ENCODE measurements around the gene PAQR3. TPM values are rescaled to one million over a fixed set of nuclear protein-coding genes. Genes with fewer than 3 reads are reported as not detected.

The PAQR3 gene
- total and polyA plus RNA-seq, 10 of the 15 experiments (the other 5 are each of a cell fraction or from before 2014, with no cell fraction given) = 2.2 to 25.4 (median 7.2) TPM

DNA sequence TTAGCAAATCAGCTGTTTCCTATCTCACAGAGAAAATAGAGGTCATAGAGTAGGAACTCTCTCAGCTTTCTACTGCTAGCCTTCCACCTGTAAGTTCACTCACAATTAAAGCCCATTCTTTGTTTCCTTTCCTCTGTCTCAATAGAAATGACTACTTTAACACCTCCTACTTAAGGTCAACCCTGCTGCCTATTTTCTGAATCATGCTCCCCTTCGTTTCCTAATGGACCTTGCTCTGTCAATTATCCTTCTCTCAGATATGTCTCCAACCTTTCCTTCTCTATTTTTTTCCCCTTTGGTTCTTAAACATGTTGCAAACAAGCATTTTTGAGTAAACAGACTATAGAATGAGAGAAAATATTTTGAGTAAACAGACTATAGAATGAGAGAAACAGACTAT lies 5.1 kb upstream of the PAQR3 start (continued):
- TF ChIP-seq, protein P1, sequence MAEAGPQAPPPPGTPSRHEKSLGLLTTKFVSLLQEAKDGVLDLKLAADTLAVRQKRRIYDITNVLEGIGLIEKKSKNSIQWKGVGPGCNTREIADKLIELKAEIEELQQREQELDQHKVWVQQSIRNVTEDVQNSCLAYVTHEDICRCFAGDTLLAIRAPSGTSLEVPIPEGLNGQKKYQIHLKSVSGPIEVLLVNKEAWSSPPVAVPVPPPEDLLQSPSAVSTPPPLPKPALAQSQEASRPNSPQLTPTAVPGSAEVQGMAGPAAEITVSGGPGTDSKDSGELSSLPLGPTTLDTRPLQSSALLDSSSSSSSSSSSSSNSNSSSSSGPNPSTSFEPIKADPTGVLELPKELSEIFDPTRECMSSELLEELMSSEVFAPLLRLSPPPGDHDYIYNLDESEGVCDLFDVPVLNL (IDR thresholded peaks at IDR 0.05; ENCODE audit: low read depth, low read length) = no peak
- TF ChIP-seq, protein P2, sequence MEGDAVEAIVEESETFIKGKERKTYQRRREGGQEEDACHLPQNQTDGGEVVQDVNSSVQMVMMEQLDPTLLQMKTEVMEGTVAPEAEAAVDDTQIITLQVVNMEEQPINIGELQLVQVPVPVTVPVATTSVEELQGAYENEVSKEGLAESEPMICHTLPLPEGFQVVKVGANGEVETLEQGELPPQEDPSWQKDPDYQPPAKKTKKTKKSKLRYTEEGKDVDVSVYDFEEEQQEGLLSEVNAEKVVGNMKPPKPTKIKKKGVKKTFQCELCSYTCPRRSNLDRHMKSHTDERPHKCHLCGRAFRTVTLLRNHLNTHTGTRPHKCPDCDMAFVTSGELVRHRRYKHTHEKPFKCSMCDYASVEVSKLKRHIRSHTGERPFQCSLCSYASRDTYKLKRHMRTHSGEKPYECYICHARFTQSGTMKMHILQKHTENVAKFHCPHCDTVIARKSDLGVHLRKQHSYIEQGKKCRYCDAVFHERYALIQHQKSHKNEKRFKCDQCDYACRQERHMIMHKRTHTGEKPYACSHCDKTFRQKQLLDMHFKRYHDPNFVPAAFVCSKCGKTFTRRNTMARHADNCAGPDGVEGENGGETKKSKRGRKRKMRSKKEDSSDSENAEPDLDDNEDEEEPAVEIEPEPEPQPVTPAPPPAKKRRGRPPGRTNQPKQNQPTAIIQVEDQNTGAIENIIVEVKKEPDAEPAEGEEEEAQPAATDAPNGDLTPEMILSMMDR (IDR thresholded peaks at IDR 0.05 in 2 of 3, conservative IDR thresholded peaks at IDR 0.05 in 1 of 3; ENCODE audit: control insufficient read depth in 2 of 3, extremely low read depth in 1 of 3, insufficient read depth in 1 of 3, low read depth in 3 of 3, low read length in 3 of 3) = no peak
- TF ChIP-seq RBBP5 (conservative IDR thresholded peaks at IDR 0.05) (no peak), SMC3 (IDR thresholded peaks at IDR 0.05; ENCODE audit: borderline replicate concordance, low read length) (no peak), SREBF1 (IDR thresholded peaks at IDR 0.05; ENCODE audit: low read length) (no peak), ZNF622 (IDR thresholded peaks at IDR 0.05) (no peak), EGR1 (IDR thresholded peaks at IDR 0.05; ENCODE audit: borderline replicate concordance in 1 of 2, low read depth in 2 of 2, low read length in 2 of 2) (no peak), SMAD1 (IDR thresholded peaks at IDR 0.05; ENCODE audit: low read depth, partially characterized antibody) (no peak)
- TF ChIP-seq, protein P3, sequence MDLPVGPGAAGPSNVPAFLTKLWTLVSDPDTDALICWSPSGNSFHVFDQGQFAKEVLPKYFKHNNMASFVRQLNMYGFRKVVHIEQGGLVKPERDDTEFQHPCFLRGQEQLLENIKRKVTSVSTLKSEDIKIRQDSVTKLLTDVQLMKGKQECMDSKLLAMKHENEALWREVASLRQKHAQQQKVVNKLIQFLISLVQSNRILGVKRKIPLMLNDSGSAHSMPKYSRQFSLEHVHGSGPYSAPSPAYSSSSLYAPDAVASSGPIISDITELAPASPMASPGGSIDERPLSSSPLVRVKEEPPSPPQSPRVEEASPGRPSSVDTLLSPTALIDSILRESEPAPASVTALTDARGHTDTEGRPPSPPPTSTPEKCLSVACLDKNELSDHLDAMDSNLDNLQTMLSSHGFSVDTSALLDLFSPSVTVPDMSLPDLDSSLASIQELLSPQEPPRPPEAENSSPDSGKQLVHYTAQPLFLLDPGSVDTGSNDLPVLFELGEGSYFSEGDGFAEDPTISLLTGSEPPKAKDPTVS (IDR thresholded peaks at IDR 0.05; ENCODE audit: low read depth, low read length) = no peak

Measured in GM12878 (cell line).